GM21576 (cell line): Measurements from ENCODE around the gene METTL22.

ENCODE experiments used
- ATAC-seq: cut with Tn5 transposase; IDR thresholded peaks from one replicate; pipeline ENCODE4 v1.9.1; 2021; ENCODE audit warnings: mild to moderate bottlenecking, moderate library complexity; ENCODE audit not compliant: unreplicated experiment

METTL22 gene

GRCh38 chr16:8591451-8591850 is 30.0 kb upstream of the METTL22 start:
- ATAC-seq, result no peak

- no peak for ATAC-seq
Measured at GRCh38 chr16:8594149-8594666, 27.3 kb upstream of the METTL22 start.

GRCh38 chr16:8595783-8596182 is 25.7 kb upstream of the METTL22 start:
- ATAC-seq, result no peak

GRCh38 chr16:8596581-8596980 is 24.9 kb upstream of the METTL22 start:
- no peak for ATAC-seq

- no peak for ATAC-seq
Measured at GRCh38 chr16:8600144-8600775, 21.2 kb upstream of the METTL22 start.

- ATAC-seq, result no peak
Measured at GRCh38 chr16:8605554-8605953, 15.9 kb upstream of the METTL22 start.

GRCh38 chr16:8607214-8607613 is 14.3 kb upstream of the METTL22 start:
- ATAC-seq, result no peak

GRCh38 chr16:8611122-8611521 is 10.4 kb upstream of the METTL22 start:
- no peak for ATAC-seq

GRCh38 chr16:8611886-8612600 is 9.5 kb upstream of the METTL22 start:
- no peak for ATAC-seq

- ATAC-seq, result no peak
Measured at GRCh38 chr16:8614435-8615029, 7.0 kb upstream of the METTL22 start.

GRCh38 chr16:8619671-8620370 is 1.7 kb upstream of the METTL22 start:
- ATAC-seq, result no peak

GRCh38 chr16:8620535-8620934 is 963 bp upstream of the METTL22 start:
- no peak for ATAC-seq

GRCh38 chr16:8621222-8621571 is 301 bp upstream of the METTL22 start:
- ATAC-seq, result no peak

GRCh38 chr16:8622315-8622656 is 788 bp downstream of the METTL22 start:
- no peak for ATAC-seq

- ATAC-seq, result no peak
Measured at GRCh38 chr16:8623634-8624033, 2.1 kb downstream of the METTL22 start.

- ATAC-seq, result no peak
Measured at GRCh38 chr16:8625491-8626087, 4.1 kb downstream of the METTL22 start.

GRCh38 chr16:8626946-8627345 is 5.4 kb downstream of the METTL22 start:
- no peak for ATAC-seq

- no peak for ATAC-seq
Measured at GRCh38 chr16:8627456-8627855, 6.0 kb downstream of the METTL22 start.

- ATAC-seq, result no peak
Measured at GRCh38 chr16:8628981-8629725, 7.7 kb downstream of the METTL22 start.

- no peak for ATAC-seq
Measured at GRCh38 chr16:8630255-8630953, 8.9 kb downstream of the METTL22 start.
